K562 (cell line): ENCODE data around the gene PIERCE2. TPM values are rescaled to one million over a fixed set of nuclear protein-coding genes. Genes with fewer than 3 reads are reported as not detected.
A peak's percentile ranks its signal among the peaks of the same experiment; 100 is the strongest.

Experiments used
- MAZ ChIP-seq, 2 experiments: fragments of 450-650 bp in 1 of 2; sonication (generic) in 1 of 2; formaldehyde crosslinking; IDR thresholded peaks in 1 of 2; conservative IDR thresholded peaks in 1 of 2; 2 replicates each; pipeline versions ENCODE4 v1.4.0 to v1.5.0; 2020; ENCODE audit warnings: mild to moderate bottlenecking in 1 of 2, missing genetic modification reagents in 1 of 2
- MEIS2 ChIP-seq: fragments of 450-650 bp; IDR thresholded peaks from 2 replicates; pipeline ENCODE4 v1.6.1; 2014; ENCODE audit warnings: mild to moderate bottlenecking; ENCODE audit not compliant: partially characterized antibody
- NR2C2 ChIP-seq, 2 experiments: fragments of 200-800 bp in 1 of 2; sonication (Bioruptor generic) in 1 of 2; sonication (generic) in 1 of 2; formaldehyde crosslinking in 1 of 2; IDR thresholded peaks; 2 replicates each; pipeline versions ENCODE4 v1.6.1 to v1.8.0; 2016 to 2022; ENCODE audit warnings: mild to moderate bottlenecking in 1 of 2, missing compliant biosample characterization in 1 of 2, missing genetic modification characterization in 1 of 2, missing genetic modification reagents in 1 of 2
- RB1 ChIP-seq: fragments of 450-650 bp; IDR thresholded peaks from 2 replicates; pipeline ENCODE4 v1.6.1; 2017; ENCODE audit warnings: low read depth, mild to moderate bottlenecking
- RBFOX2 ChIP-seq: fragments of 200-400 bp; formaldehyde crosslinking; IDR thresholded peaks from 2 replicates; pipeline ENCODE4 v1.6.1; 2017; ENCODE audit warnings: low read depth, mild to moderate bottlenecking, low read length, moderate library complexity
- ZFP36 ChIP-seq: fragments of 150-350 bp; IDR thresholded peaks from 2 replicates; pipeline ENCODE4 v1.6.1; 2018; ENCODE audit warnings: low read length, low read depth; ENCODE audit not compliant: partially characterized antibody
- ZNF143 ChIP-seq: sonication (generic); formaldehyde crosslinking; IDR thresholded peaks from 2 replicates; pipeline ENCODE4 v1.9.0; 2022; ENCODE audit warnings: mild to moderate bottlenecking, missing genetic modification reagents
- ZNF217 ChIP-seq: sonication (generic); formaldehyde crosslinking; IDR thresholded peaks from 2 replicates; pipeline ENCODE4 v1.8.0; 2022; ENCODE audit warnings: mild to moderate bottlenecking, missing genetic modification reagents
- ZNF561 ChIP-seq: fragments of 450-650 bp; formaldehyde crosslinking; conservative IDR thresholded peaks from 2 replicates; pipeline ENCODE4 v1.4.0; 2020; ENCODE audit warnings: mild to moderate bottlenecking, moderate library complexity
- ZNF75A ChIP-seq: fragments of 450-650 bp; formaldehyde crosslinking; IDR thresholded peaks from 2 replicates; pipeline ENCODE4 v1.4.0; 2020; ENCODE audit warnings: mild to moderate bottlenecking
- polyA plus RNA-seq, 8 experiments: library from polyadenylated mRNA; depleted of rRNA in 4 of 8; stranded (reverse) in 5 of 8; unstranded in 3 of 8; fragments of >200 nt; fragmentation: Nextera tagmentation in 2 of 8; fragmentation: Illumina TruSeq in 1 of 8; extraction: Ambion mirVana in 2 of 8; extraction: Trizol in 1 of 8; gene quantifications; 2 replicates each; pipeline versions ENCODE4 v1.2.1 to v1.2.3, GENCODE V29; 2011 to 2014; ENCODE audit warnings: inconsistent platforms in 1 of 8, missing spikeins in 1 of 8
- total RNA-seq, 7 experiments: library from RNA; depleted of rRNA in 6 of 7; stranded (reverse); fragments of >200 nt in 6 of 7; fragmentation: Illumina TruSeq in 2 of 7; extraction: Trizol in 2 of 7; gene quantifications; 2 replicates each; pipeline versions ENCODE4 v1.2.1 to v1.2.3, GENCODE V29; 2011 to 2021; ENCODE audit warnings: low replicate concordance in 1 of 7
- TF ChIP-seq, protein P1 (sequence below): IDR thresholded peaks from 2 replicates; pipeline ENCODE4 v1.6.1; 2014; ENCODE audit warnings: antibody characterized with exemption
- TF ChIP-seq, protein P2 (sequence below): fragments of 250-450 bp; sonication (Bioruptor Pico); IDR thresholded peaks from 2 replicates; pipeline ENCODE4 v1.4.0; 2020; ENCODE audit warnings: mild to moderate bottlenecking
- TF ChIP-seq, protein P3 (sequence below): fragments of 450-650 bp; IDR thresholded peaks from 2 replicates; pipeline ENCODE4 v1.6.1; 2017; ENCODE audit warnings: antibody characterized with exemption, mild to moderate bottlenecking

Gene PIERCE2
- total and polyA plus RNA-seq, 9 of the 15 experiments (the other 6 are each of a cell fraction or from before 2014, with no cell fraction given): 2.9 to 4.8 (median 4.0) TPM

DNA sequence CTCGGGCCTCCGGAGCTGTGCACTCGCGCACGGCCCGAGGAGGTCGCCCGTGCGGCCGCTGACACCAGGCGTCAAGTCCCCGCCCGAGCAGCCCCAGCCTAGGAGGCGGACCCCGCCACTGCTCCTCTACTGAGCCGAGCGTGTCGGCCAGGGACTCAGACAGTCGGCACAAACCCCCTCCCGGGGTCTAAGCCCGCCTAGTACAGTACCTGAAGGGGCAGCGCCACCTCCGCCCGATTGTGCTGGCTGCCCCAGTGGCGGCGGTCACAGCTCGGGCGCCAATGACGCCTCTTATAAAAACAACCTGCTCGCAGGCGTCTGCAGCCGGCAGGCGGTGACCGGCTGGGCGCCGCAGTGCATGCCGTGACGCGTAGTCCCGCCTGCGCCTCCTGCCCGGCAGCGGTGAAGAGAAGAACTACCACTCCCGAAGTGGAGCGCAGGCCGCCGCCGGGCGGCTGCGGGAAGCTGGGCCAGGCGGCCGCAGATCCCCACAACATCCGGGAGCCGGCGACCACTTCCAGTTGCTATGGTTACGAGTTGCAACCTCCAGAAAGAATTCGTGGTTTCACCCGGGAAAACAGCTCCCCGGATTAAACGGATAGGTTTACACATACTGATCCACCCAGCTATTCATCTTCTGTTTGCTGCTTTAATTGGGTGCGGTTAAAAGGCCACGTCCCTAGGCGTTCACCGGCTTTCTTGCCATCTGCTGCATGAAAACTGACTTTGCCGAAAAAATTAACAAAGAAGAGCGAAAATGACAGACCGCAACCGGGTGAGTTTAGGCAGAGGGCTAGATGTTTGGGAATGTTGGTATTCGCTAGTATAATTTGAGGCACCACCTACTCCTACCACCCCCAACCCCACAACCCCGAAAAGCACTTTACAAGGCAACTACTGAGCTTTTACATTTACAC lies at the start of gene PIERCE2, which contains the start of gene CCPG1 (continued):
- TF ChIP-seq ZNF217 (no peak), ZNF561 (CRISPR knock-in tag) (no peak), ZNF75A (CRISPR knock-in tag) (no peak), ZNF143 (CRISPR knock-in tag) (peak; percentile 85), RB1 (peak; percentile 63), MAZ (CRISPR knock-in tag; conservative IDR thresholded peaks at IDR 0.05 in 1 of 2, IDR thresholded peaks at IDR 0.05 in 1 of 2) (peak; percentile 84 to 91), RBFOX2 (peak; percentile 98), MEIS2 (peak; percentile 31), ZFP36 (peak; percentile 27), NR2C2 (CRISPR knock-in tag; IDR thresholded peaks at IDR 0.05) (no peak; the same call in 1 of the 2 replicates), NR2C2 (tag; IDR thresholded peaks at IDR 0.05) (peak; percentile 72; the same call in 1 of the 2 replicates)
- TF ChIP-seq, protein P1, sequence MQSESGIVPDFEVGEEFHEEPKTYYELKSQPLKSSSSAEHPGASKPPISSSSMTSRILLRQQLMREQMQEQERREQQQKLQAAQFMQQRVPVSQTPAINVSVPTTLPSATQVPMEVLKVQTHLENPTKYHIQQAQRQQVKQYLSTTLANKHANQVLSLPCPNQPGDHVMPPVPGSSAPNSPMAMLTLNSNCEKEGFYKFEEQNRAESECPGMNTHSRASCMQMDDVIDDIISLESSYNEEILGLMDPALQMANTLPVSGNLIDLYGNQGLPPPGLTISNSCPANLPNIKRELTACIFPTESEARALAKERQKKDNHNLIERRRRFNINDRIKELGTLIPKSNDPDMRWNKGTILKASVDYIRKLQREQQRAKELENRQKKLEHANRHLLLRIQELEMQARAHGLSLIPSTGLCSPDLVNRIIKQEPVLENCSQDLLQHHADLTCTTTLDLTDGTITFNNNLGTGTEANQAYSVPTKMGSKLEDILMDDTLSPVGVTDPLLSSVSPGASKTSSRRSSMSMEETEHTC: no peak
- TF ChIP-seq, protein P2, sequence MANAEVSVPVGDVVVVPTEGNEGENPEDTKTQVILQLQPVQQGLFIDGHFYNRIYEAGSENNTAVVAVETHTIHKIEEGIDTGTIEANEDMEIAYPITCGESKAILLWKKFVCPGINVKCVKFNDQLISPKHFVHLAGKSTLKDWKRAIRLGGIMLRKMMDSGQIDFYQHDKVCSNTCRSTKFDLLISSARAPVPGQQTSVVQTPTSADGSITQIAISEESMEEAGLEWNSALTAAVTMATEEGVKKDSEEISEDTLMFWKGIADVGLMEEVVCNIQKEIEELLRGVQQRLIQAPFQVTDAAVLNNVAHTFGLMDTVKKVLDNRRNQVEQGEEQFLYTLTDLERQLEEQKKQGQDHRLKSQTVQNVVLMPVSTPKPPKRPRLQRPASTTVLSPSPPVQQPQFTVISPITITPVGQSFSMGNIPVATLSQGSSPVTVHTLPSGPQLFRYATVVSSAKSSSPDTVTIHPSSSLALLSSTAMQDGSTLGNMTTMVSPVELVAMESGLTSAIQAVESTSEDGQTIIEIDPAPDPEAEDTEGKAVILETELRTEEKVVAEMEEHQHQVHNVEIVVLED: peak; percentile 66
- TF ChIP-seq, protein P3, sequence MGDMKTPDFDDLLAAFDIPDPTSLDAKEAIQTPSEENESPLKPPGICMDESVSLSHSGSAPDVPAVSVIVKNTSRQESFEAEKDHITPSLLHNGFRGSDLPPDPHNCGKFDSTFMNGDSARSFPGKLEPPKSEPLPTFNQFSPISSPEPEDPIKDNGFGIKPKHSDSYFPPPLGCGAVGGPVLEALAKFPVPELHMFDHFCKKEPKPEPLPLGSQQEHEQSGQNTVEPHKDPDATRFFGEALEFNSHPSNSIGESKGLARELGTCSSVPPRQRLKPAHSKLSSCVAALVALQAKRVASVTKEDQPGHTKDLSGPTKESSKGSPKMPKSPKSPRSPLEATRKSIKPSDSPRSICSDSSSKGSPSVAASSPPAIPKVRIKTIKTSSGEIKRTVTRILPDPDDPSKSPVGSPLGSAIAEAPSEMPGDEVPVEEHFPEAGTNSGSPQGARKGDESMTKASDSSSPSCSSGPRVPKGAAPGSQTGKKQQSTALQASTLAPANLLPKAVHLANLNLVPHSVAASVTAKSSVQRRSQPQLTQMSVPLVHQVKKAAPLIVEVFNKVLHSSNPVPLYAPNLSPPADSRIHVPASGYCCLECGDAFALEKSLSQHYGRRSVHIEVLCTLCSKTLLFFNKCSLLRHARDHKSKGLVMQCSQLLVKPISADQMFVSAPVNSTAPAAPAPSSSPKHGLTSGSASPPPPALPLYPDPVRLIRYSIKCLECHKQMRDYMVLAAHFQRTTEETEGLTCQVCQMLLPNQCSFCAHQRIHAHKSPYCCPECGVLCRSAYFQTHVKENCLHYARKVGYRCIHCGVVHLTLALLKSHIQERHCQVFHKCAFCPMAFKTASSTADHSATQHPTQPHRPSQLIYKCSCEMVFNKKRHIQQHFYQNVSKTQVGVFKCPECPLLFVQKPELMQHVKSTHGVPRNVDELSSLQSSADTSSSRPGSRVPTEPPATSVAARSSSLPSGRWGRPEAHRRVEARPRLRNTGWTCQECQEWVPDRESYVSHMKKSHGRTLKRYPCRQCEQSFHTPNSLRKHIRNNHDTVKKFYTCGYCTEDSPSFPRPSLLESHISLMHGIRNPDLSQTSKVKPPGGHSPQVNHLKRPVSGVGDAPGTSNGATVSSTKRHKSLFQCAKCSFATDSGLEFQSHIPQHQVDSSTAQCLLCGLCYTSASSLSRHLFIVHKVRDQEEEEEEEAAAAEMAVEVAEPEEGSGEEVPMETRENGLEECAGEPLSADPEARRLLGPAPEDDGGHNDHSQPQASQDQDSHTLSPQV: 0 out of 2 replicates have a peak, but pooled peaks have one; percentile 48
